ENCODE measurements around the gene OSTF1.

- TF ChIP-seq CTCF (IDR thresholded peaks at IDR 0.05) = no peak
- no peak for TF ChIP-seq POLR2A (IDR thresholded peaks at IDR 0.05)
Observed at GRCh38 chr9:75108571-75108970, 20.3 kb downstream of the OSTF1 start.

Data from Peyer's patch (tissue), 4 donors.